Measurements from ENCODE around the gene SPATC1L. TPM values are rescaled to one million over a fixed set of nuclear protein-coding genes. Genes with fewer than 3 reads are reported as not detected.

SPATC1L gene
- total RNA-seq, 1 donor from 2014 or later: 4.5 TPM

DNA sequence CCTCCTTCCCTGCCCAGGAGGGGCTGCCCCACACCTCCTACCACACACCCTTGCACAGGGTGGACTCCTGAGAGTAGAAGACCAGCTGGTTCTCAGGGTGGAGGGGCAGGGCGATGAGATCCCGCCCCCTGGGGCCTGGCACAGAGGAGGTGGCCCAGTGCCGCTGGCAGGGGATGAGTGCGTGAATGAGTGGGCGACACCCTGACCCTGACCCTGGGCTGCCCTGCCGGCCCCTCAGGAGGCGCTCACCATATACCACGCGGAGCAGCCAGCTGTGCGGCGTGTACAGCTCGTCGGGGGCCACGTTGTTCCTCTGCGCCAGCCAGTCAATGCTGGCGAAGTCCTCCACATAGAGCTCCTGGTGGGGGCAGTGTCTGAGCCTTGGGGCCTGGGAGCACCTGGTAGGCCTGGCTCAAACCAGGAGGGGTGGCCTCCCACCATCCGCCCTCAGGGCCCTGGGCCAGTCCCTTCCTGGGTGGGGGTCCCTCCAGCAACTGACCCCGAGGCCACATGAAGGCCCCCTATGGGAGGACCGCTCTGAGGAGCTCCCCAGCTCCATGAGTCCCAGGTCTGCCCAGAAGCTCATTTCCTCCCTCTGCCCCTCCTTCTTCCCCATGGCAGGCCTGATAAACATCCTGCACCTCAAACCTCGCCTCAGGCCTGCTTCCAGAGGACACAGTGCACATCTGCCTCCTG lies 31.3 kb upstream of the SPATC1L start:
- no peak for DNase-seq (ENCODE audit: low read depth)

DNA sequence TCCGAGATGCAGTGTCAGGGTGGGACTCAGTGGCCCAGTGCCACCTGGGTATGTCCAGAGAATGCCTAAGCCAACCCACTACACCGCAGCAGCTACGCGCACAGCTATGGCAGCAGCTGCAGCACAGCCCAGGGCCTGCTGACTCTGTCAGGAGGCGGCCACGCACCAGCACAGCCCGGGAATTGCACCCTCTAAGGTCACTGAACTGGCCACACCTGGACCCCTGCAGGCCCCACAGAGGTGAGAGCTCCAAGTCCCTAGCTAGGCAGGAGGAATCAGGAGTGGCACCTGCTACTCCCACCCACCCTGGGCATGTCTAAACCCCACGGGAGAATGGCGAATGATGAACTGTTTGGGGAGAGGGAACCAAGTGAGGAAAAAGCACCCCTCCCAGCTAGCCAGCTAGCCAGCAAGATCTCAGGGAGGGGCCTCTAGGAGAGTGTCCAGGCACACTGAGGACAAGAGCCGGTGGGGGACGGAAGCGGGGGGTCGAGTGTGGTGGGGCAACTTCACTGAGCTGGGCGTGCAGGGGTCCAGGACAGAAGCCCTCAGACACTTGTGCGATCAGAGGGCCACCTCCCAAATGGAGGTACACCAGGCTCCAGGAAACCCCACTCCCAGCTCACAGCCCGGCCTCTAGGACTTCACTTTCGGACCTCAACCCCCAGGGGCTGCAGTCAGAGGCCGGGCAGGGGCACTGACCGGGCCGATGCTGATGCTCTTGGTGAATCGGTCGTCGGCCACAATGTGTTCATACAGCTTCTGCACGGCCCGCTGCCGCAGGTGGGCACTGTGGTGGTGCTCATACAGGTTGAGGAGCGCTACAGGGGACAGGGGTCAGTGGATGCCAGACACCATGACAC lies 30.4 kb upstream of the SPATC1L start:
- no peak for DNase-seq (ENCODE audit: low read depth)

DNA sequence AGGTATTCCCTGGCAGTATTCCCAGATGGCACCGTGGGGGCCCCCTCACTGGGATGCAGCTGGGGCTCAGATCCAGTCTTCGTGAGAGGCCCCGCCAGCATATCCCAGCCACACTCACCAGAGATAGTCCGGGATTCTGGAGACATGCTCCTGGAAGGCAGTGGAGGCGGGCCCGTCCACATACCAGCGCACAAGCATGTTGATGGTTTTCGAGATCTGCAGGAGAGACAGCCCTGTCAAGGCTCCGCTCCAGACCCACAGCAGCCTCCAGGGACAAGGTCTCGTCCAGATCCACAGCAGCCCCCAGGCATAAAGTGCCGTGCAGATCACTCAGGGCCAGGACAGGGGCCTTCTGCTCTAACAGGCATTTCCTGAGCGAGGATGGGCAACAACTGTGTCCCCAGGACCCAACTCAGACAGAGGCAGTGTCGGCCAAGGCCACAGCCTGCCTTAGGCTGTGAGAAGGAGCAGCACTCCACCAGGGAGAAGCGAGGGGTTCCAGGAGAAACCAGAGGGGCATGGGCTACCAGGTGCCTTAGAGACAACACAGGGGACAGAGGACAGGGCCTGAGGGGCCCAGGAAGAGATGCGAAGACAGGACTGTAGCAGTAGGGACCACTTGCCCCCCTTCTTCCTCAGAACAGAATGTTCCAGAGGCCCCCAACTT lies 29.5 kb upstream of the SPATC1L start:
- no peak for DNase-seq (ENCODE audit: low read depth)

- no peak for DNase-seq (ENCODE audit: low read depth)
Measured at GRCh38 chr21:46212721-46213484, 28.6 kb upstream of the SPATC1L start.

DNA sequence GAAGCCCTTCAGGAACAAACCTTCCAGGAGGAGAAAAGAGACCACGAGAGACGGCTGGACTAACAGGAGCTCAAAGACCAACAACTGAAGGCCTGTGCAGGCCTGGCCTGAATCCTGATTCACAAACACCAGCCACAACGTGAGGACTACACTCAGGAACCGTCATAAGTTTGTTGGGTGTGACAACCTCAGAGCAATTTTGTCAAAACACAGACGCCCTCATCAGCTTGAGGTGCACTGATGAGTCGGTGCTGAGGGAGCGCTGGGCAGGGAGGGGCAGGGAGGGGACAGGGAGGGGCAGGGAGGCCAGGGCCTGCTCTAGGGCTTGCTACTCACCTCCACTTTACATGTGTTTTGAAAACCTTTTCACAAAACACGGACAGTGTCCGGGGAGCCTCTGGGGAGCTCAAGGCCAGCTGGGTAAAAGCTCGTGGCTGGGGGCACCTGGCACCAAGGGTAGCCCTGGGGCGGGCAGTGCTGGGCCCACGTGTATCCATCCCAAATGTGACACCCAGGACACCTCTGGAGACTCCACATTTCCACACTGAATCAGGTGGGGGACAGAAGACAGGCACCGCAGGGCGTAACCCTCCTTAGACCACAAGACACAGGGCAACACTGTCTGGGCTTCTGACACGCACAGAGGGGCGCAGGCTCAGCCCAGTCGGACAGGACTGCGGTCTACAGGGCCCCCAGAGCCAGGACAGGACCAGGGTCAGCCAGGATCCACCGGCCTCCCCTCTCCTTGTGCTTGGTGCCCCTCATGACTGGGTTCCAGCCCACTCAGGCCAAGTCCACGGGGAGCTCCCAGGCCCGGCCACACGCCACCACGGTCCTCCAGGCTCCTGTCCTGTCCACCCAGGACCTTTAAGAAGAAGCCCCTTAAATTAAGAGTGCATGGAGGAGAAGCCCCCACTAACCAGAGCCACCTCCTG lies 27.8 kb upstream of the SPATC1L start:
- no peak for DNase-seq (ENCODE audit: low read depth)

DNA sequence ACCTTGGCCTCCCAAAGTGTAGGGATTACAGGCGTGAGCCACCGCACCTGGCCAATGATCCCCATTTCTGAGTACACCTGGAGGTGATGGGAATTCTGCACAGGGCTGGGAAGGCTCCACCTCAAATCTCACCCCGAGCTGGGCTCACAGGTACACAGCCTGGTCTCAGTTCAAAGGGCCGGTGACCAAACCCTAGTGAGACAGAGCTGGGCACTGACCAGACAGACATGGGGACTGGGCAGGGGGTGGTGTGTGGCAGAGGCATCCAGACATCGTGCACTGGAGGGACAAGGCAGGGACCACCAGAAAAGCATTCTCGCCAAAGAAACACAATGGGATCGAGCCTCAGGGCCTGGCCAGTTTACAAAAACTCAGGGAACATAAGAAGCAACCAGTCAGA lies 27.1 kb upstream of the SPATC1L start:
- DNase-seq (ENCODE audit: low read depth): no peak

GRCh38 chr21:46210378-46211136 lies 26.3 kb upstream of the SPATC1L start:
- no peak for DNase-seq (ENCODE audit: low read depth)

- DNase-seq (ENCODE audit: low read depth): no peak
Measured at GRCh38 chr21:46208761-46209721, 24.8 kb upstream of the SPATC1L start.

DNA sequence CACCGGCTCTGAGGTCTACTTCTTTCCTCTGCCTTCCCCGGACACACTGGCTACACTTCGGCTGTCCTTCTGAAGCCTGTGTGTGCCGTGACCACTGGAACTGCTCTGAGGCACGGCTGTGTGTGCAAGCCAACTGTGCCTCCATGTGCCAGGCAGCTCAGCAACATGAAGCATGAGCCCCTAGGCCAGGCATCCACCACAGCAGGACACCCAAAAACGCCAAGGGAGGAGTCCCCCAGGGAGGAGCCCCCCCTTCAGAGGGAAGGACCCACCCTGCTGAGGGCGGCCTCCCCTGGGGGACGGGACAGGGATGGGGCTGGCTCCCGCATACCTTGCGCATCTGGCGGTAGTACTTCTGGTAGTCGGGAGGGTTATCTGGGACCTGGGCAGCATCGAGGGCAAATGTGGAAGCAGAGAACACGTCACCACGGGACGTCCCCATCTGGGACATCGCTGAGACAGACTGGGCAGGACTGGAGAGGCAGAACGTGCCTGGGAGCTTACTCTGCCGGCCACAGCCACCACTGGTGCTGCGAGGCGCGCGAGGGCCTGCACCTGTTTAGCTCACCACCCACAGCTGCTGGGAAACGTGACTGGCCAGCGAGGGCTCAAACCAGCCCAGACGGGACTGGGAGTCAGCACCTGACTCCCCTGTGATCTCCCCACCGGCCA lies 23.8 kb upstream of the SPATC1L start:
- DNase-seq (ENCODE audit: low read depth): no peak

DNA sequence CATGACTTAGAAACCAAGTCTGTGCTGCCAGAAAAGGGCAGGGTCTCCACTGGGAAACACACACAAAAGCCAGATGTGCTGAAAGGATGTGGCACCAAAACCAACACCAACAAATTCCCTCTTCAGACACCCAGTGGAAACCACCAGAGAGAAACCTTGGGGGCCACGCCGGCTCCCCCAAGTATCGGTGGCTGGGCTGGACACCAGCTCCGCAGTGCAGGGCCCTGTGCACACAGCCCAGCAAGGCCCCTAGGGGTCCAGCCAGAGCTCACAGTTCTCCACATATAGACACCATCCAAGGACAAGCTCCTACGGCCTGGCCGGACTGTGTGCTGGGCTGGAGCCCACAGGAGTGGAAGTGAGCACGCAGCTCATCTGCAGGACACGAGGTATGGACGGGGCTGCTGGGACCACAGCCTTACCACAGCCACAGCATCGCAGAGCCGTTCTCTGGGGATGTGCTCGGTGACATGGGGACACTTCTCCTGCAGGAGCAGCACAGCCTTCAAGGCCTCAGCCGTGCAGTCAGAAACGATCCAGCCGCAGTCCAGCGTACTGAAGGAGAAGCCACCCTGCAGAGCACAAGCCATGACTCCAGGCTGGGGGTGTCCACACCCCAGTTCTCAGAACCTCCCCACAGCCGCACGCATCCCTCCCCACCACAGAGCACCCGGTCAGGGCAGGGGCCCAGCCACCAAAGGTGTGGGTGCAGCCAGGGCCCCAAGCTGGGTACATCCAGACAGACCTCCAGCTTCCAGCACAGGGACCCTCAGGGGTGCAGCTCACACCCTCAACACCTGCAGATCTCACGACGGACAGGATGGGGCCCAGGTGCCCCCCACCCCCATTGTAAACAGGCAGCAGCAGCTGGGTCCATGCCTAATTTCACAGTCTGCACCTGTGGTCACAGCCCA lies 23.0 kb upstream of the SPATC1L start:
- DNase-seq (ENCODE audit: low read depth): no peak

- DNase-seq (ENCODE audit: low read depth): no peak
Measured at GRCh38 chr21:46206163-46207005, 22.1 kb upstream of the SPATC1L start.

GRCh38 chr21:46205766-46206162 lies 21.5 kb upstream of the SPATC1L start:
- no peak for DNase-seq (ENCODE audit: low read depth)

DNA sequence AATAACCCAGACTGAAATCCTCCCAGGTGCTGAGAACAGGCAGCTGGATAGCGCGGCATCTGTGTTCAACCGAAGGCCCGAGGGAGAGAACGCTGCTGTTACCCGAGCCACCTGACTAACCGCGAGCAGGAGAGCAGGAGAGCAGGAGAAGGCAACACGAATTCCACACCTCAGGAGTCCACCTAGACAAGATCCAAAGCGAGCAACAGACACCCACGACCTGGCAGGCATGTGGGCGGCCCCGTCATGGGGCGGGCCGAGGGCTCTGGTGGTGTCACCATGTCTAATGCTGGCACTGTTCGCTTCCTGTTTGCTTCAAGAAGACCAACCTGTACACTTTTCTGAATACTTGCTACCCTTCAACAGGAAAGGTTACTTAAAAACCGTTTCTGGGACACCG lies 20.9 kb upstream of the SPATC1L start:
- no peak for DNase-seq (ENCODE audit: low read depth)

DNA sequence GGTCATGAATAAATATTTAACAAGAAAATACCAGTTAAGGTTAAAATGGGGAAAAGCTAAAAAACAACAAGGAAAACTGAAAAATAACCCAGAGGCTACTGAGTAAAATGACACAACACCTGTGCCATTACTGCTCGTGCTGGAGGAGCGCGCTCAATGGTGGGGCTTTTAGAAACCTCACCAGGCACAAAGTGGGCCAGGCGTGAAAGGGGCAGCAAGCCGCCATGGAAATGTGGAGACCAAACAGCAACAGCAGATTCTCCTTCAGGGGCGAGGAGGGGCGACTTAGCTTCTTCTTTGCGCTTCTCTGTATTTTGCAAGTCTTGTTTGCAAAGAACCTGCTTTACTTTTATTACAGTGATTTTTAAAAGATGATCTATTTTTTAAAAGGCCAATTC lies 18.9 kb upstream of the SPATC1L start:
- DNase-seq (ENCODE audit: low read depth): no peak

- DNase-seq (ENCODE audit: low read depth): no peak
Measured at GRCh38 chr21:46202592-46203202, 18.4 kb upstream of the SPATC1L start.
